ENCODE measurements around the gene CFAP70. TPM values are rescaled to one million over a fixed set of nuclear protein-coding genes. Genes with fewer than 3 reads are reported as not detected.

Gene CFAP70
- total RNA-seq, 1 experiment from 2014 or later = 0.73 TPM

DNA sequence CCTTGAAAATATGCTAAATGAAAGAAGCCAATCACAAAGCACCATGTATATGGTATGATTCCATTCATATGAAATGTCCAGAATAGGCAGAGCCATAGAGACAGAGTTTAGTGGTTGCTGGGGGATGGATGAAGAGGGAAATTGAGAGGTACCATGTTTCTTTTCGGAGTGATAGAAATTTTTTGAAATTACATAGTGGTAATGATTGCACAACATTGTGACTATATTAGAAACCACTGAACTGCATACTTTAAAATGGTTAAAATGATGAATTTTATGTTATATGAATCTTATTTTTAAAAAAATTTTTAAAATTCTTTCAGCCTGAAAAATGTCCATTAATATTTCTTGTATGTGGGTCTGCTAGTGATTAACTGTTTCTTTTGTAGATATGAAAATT is 137.7 kb downstream of the CFAP70 start:
- POLR2A ChIA-PET (ENCODE audit: unreplicated experiment) = no interaction called here

DNA sequence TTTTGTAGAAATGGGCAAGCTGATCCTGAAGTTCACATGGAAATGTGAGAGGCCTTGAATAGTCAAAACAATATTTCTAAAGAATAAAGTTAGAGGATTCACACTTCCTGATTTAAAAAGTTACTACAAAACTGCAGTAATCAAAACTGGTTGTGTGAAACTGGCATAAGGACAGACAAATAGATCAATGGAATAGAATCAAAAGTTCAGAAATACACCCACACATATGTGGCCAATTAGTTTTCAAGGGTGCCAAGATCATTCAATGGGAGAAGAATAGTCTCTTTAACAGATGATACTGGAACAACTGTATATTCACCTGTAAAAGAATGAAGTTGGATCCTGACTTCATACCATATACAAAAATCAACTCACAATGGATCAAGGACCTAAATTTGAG is 139.3 kb downstream of the CFAP70 start:
- Histone ChIP-seq H3K27me3 (ENCODE audit: low read length) (no peaks in the 10 kb centered on the region), H3K9ac (ENCODE audit: low read length) (no peak overlapping the region), H3K4me1 (ENCODE audit: insufficient read depth, low read length) (no peaks in the 10 kb centered on the region), H4K20me1 (ENCODE audit: low read length) (no peaks in the 10 kb centered on the region), H3K4me2 (ENCODE audit: low read length) (no peak overlapping the region), H3K79me2 (ENCODE audit: low read length) (no peaks in the 10 kb centered on the region), H3K4me3 (ENCODE audit: low read length) (no peak overlapping the region), H3K36me3 (ENCODE audit: low read depth, low read length) (peaks cover 19% of the 10 kb centered on the region), H3K27ac (ENCODE audit: low read length) (no peak overlapping the region), H2AFZ (ENCODE audit: low read length) (no peak overlapping the region), H3K9me2 (replicated peaks; ENCODE audit: low read length) (no peaks in the 10 kb centered on the region), H3K9me3 (ENCODE audit: low read length) (no peaks in the 10 kb centered on the region), H3F3A (ENCODE audit: low read length, unreplicated experiment) (no peaks in the 10 kb centered on the region)
- ATAC-seq (no peak), DNase-seq (no peak)
- POLR2A ChIA-PET (ENCODE audit: unreplicated experiment) = interaction anchor here (0.7 kb wide), 1 partner anchor 122 kb away, joined by 7 read pairs; no protein-coding TSS in a partner anchor
- no peak for TF ChIP-seq EZH2 (IDR thresholded peaks at IDR 0.05; ENCODE audit: low read length, unreplicated experiment)
- TF ChIP-seq, protein P1, sequence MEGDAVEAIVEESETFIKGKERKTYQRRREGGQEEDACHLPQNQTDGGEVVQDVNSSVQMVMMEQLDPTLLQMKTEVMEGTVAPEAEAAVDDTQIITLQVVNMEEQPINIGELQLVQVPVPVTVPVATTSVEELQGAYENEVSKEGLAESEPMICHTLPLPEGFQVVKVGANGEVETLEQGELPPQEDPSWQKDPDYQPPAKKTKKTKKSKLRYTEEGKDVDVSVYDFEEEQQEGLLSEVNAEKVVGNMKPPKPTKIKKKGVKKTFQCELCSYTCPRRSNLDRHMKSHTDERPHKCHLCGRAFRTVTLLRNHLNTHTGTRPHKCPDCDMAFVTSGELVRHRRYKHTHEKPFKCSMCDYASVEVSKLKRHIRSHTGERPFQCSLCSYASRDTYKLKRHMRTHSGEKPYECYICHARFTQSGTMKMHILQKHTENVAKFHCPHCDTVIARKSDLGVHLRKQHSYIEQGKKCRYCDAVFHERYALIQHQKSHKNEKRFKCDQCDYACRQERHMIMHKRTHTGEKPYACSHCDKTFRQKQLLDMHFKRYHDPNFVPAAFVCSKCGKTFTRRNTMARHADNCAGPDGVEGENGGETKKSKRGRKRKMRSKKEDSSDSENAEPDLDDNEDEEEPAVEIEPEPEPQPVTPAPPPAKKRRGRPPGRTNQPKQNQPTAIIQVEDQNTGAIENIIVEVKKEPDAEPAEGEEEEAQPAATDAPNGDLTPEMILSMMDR (conservative IDR thresholded peaks at IDR 0.05; ENCODE audit: low read depth, low read length) = no peak
- no peak for TF ChIP-seq EZH2phosphoT487 (IDR thresholded peaks at IDR 0.05; ENCODE audit: borderline replicate concordance, low read length)
- no TSS peak for BruUV-seq (replicated peaks)
- intact Hi-C loops (cut with micrococcal nuclease) = loop anchor here (1.0 kb wide), 1 partner anchor 51 kb away; the partner anchor contains the start of genes ECD and FAM149B1
- CTCF ChIA-PET = interaction anchor here (0.5 to 1.3 kb wide), 3 partner anchors 51 to 311 kb away, joined by 4 to 5 read pairs (median 4); partner anchors contain the start of genes ECD, FAM149B1 and P4HA1

More for the DNA sequence above, 137.7 kb downstream of the CFAP70 start:
- H3K4me1 ChIP-seq (ENCODE audit: insufficient read depth, low read length) = no peaks in the 10 kb centered on the region; the same call in 1 of the 2 replicates
- no peak overlapping the region for H3K4me2 ChIP-seq (ENCODE audit: low read length)
- H3K4me3 ChIP-seq (ENCODE audit: low read length) = no peak overlapping the region
- H3F3A ChIP-seq (ENCODE audit: low read length, unreplicated experiment) = no peaks in the 10 kb centered on the region
- H3K9me2 ChIP-seq (replicated peaks; ENCODE audit: low read length) = no peaks in the 10 kb centered on the region
- peaks cover 16% of the 10 kb centered on the region for H3K36me3 ChIP-seq (ENCODE audit: low read depth, low read length)
- H2AFZ ChIP-seq (ENCODE audit: low read length) = no peak overlapping the region
- H3K9ac ChIP-seq (ENCODE audit: low read length) = no peak overlapping the region
- intact Hi-C loops (cut with micrococcal nuclease) = no loop called here
- H3K79me2 ChIP-seq (ENCODE audit: low read length) = no peaks in the 10 kb centered on the region
- no TSS peak for BruUV-seq (replicated peaks)
- CTCF ChIA-PET = no interaction called here
- H3K9me3 ChIP-seq (ENCODE audit: low read length) = no peaks in the 10 kb centered on the region
- TF ChIP-seq, protein P1 (conservative IDR thresholded peaks at IDR 0.05; ENCODE audit: low read depth, low read length) = no peak
- TF ChIP-seq EZH2phosphoT487 (IDR thresholded peaks at IDR 0.05; ENCODE audit: borderline replicate concordance, low read length) = no peak
- TF ChIP-seq EZH2 (IDR thresholded peaks at IDR 0.05; ENCODE audit: low read length, unreplicated experiment) = no peak
- H3K27ac ChIP-seq (ENCODE audit: low read length) = no peak overlapping the region
- H3K27me3 ChIP-seq (ENCODE audit: low read length) = no peaks in the 10 kb centered on the region
- DNase-seq (no peak), ATAC-seq (no peak)
- no peaks in the 10 kb centered on the region for H4K20me1 ChIP-seq (ENCODE audit: low read length)
